ENCODE results near the gene OSCAR. TPM values are rescaled to one million over a fixed set of nuclear protein-coding genes. Genes with fewer than 3 reads are reported as not detected.

The OSCAR gene
- total RNA-seq, 1 donor from 2014 or later, result 0.20 TPM

GRCh38 chr19:54105796-54106195 is 5.2 kb upstream of the OSCAR start:
- no peak for DNase-seq (ENCODE audit: low read depth)
- Histone ChIP-seq H3K36me3 (ENCODE audit: insufficient read depth, low read length) (peaks cover 5% of the 10 kb centered on the region), H4K20me1 (ENCODE audit: insufficient read depth, low read length) (peaks cover 13% of the 10 kb centered on the region), H3K79me2 (ENCODE audit: insufficient read depth, low read length) (peaks cover 30% of the 10 kb centered on the region), H3K9ac (ENCODE audit: low read length) (no peak overlapping the region), H3K9me3 (ENCODE audit: insufficient read depth, low read depth, low read length) (no peaks in the 10 kb centered on the region), H3K27ac (ENCODE audit: low read depth, low read length) (no peak overlapping the region), H3K4me2 (ENCODE audit: low read length) (no peak overlapping the region), H2AFZ (ENCODE audit: low read depth, low read length) (no peak overlapping the region), H3K27me3 (ENCODE audit: insufficient read depth, low read length) (no peaks in the 10 kb centered on the region), H3K4me3 (ENCODE audit: insufficient read depth, low read depth, low read length) (no peak overlapping the region), H3K4me1 (ENCODE audit: insufficient read depth, low read length) (peaks cover 3% of the 10 kb centered on the region)
- no peaks in the 10 kb centered on the region for H3K9me3 Mint-ChIP-seq (ENCODE audit: unreplicated experiment)
- peaks cover 16% of the 10 kb centered on the region for H3K36me3 Mint-ChIP-seq (ENCODE audit: low read depth, unreplicated experiment)
- no peaks in the 10 kb centered on the region for H3K4me1 Mint-ChIP-seq (ENCODE audit: low read depth, unreplicated experiment)
- FAIRE-seq, result no peak
- TF ChIP-seq EZH2 (IDR thresholded peaks at IDR 0.05; ENCODE audit: insufficient read depth, low read length) (no peak), CTCF (IDR thresholded peaks at IDR 0.05; ENCODE audit: insufficient read depth, low read depth, low read length) (no peak)
- H3K27me3 Mint-ChIP-seq (ENCODE audit: low read depth, unreplicated experiment), result no peaks in the 10 kb centered on the region
- no peak overlapping the region for H3K27ac Mint-ChIP-seq (ENCODE audit: unreplicated experiment)
- no peak overlapping the region for H3K4me3 Mint-ChIP-seq (ENCODE audit: unreplicated experiment)

- no peak overlapping the region for H3K4me2 ChIP-seq (ENCODE audit: low read length)
- H3K27ac ChIP-seq (ENCODE audit: low read depth, low read length), result no peak overlapping the region
- peaks cover 5% of the 10 kb centered on the region for H3K36me3 ChIP-seq (ENCODE audit: insufficient read depth, low read length)
- H3K27me3 ChIP-seq (ENCODE audit: insufficient read depth, low read length), result no peaks in the 10 kb centered on the region
- no peak overlapping the region for H3K9ac ChIP-seq (ENCODE audit: low read length)
- H4K20me1 ChIP-seq (ENCODE audit: insufficient read depth, low read length), result peaks cover 7% of the 10 kb centered on the region
- H3K36me3 Mint-ChIP-seq (ENCODE audit: low read depth, unreplicated experiment), result peaks cover 12% of the 10 kb centered on the region
- no peaks in the 10 kb centered on the region for H3K4me1 Mint-ChIP-seq (ENCODE audit: low read depth, unreplicated experiment)
- no peak for TF ChIP-seq CTCF (IDR thresholded peaks at IDR 0.05; ENCODE audit: insufficient read depth, low read depth, low read length)
- no peak for TF ChIP-seq EZH2 (IDR thresholded peaks at IDR 0.05; ENCODE audit: insufficient read depth, low read length)
- no peaks in the 10 kb centered on the region for H3K9me3 Mint-ChIP-seq (ENCODE audit: unreplicated experiment)
- H3K27me3 Mint-ChIP-seq (ENCODE audit: low read depth, unreplicated experiment), result no peaks in the 10 kb centered on the region
- no peak overlapping the region for H3K4me3 Mint-ChIP-seq (ENCODE audit: unreplicated experiment)
- H3K4me1 ChIP-seq (ENCODE audit: insufficient read depth, low read length), result peaks cover 3% of the 10 kb centered on the region
- no peak overlapping the region for H3K27ac Mint-ChIP-seq (ENCODE audit: unreplicated experiment)
- H2AFZ ChIP-seq (ENCODE audit: low read depth, low read length), result no peak overlapping the region
- DNase-seq (ENCODE audit: low read depth) (no peak), FAIRE-seq (no peak)
- no peaks in the 10 kb centered on the region for H3K9me3 ChIP-seq (ENCODE audit: insufficient read depth, low read depth, low read length)
- no peak overlapping the region for H3K4me3 ChIP-seq (ENCODE audit: insufficient read depth, low read depth, low read length)
- H3K79me2 ChIP-seq (ENCODE audit: insufficient read depth, low read length), result peaks cover 30% of the 10 kb centered on the region
Measured at GRCh38 chr19:54104998-54105715, 4.6 kb upstream of the OSCAR start.
